Endodermal cell (in vitro differentiated cells): ENCODE measurements around the gene GPR4. TPM values are rescaled to one million over a fixed set of nuclear protein-coding genes. Genes with fewer than 3 reads are reported as not detected.

Experiments
- DNase-seq: peaks from one replicate; pipeline ENCODE4 v3.0.0-alpha.2; 2017
- H3K27ac ChIP-seq: 2 replicates; pipeline ENCODE4 v1.5.1; 2013; ENCODE audit warnings: mild to moderate bottlenecking, low read depth, low read length, moderate library complexity
- H3K27me3 ChIP-seq: 2 replicates; pipeline ENCODE4 v1.6.1; 2013; ENCODE audit warnings: mild to moderate bottlenecking, low read length, moderate library complexity; ENCODE audit not compliant: insufficient read depth, control insufficient read depth, poor library complexity, severe bottlenecking
- H3K36me3 ChIP-seq: 2 replicates; pipeline ENCODE4 v1.7.0; 2013; ENCODE audit warnings: mild to moderate bottlenecking, low read length, moderate library complexity; ENCODE audit not compliant: control insufficient read depth, insufficient read depth
- H3K4me1 ChIP-seq: one replicate; pipeline ENCODE4 v1.7.0; 2013; ENCODE audit warnings: low read length; ENCODE audit not compliant: control insufficient read depth, insufficient read depth
- H3K4me3 ChIP-seq: 2 replicates; pipeline ENCODE4 v1.5.1; 2013; ENCODE audit warnings: mild to moderate bottlenecking, low read length, moderate library complexity
- H3K9ac ChIP-seq: 2 replicates; pipeline ENCODE4 v1.6.1; 2013; ENCODE audit warnings: mild to moderate bottlenecking, low read length, moderate library complexity; ENCODE audit not compliant: poor library complexity, severe bottlenecking; ENCODE audit errors: extremely low read depth
- H3K9me3 ChIP-seq: 2 replicates; pipeline ENCODE4 v1.6.1; 2013; ENCODE audit warnings: mild to moderate bottlenecking, low read length, moderate library complexity; ENCODE audit not compliant: control insufficient read depth
- H3K27ac Mint-ChIP-seq: 2 replicates; pipeline ENCODE4 v1.8.0; 2020; ENCODE audit warnings: mixed read lengths
- H3K27me3 Mint-ChIP-seq: 2 replicates; pipeline ENCODE4 v1.8.0; 2021; ENCODE audit warnings: mild to moderate bottlenecking, mixed read lengths; ENCODE audit not compliant: insufficient read depth
- H3K36me3 Mint-ChIP-seq: 2 replicates; pipeline ENCODE4 v1.8.0; 2020; ENCODE audit warnings: low read depth, mixed read lengths
- H3K4me1 Mint-ChIP-seq: 2 replicates; pipeline ENCODE4 v1.8.0; 2020; ENCODE audit warnings: mixed read lengths
- H3K4me3 Mint-ChIP-seq: 2 replicates; pipeline ENCODE4 v1.8.0; 2020; ENCODE audit warnings: mild to moderate bottlenecking, moderate library complexity, mixed read lengths
- H3K9me3 Mint-ChIP-seq: 2 replicates; pipeline ENCODE4 v1.8.0; 2020; ENCODE audit warnings: mild to moderate bottlenecking, mixed read lengths
- WGBS, 2 experiments: methylation state at CpG; one replicate each; pipeline versions ENCODE4 v1.1.5 to v1.1.7; 2013; ENCODE audit warnings: missing lambda C conversion rate in 2 of 2, mixed read lengths in 1 of 2; ENCODE audit not compliant: insufficient coverage in 1 of 2, insufficient read length in 1 of 2; 5-methylcytosine and 5-hydroxymethylcytosine counted together
- microRNA-seq: library from miRNA; unstranded; fragments of <30 nt; microRNA quantifications from one replicate; pipeline ENCODE4 v1.2.0, GENCODE V29; 2020; ENCODE audit warnings: borderline microRNAs expressed
- total RNA-seq, 2 donors: library from RNA; stranded (reverse); fragmentation: NEBNext Ultra II Directional in 1 of 2; extraction: Animal tissue kit (Norgen Biotek cat#: 25700) in 1 of 2; gene quantifications; 2 replicates in 1 of 2; 3 replicates in 1 of 2; pipeline ENCODE4 v1.2.1, GENCODE V29; 2021
- TF ChIP-seq, protein P1 (sequence below): fragments of 200-600 bp; sonication (generic); conservative IDR thresholded peaks from 2 replicates; pipeline ENCODE4 v1.5.0; 2021; ENCODE audit warnings: antibody characterized with exemption, mild to moderate bottlenecking

GPR4 gene
- total RNA-seq, 2 donors from 2014 or later = not detected

DNA sequence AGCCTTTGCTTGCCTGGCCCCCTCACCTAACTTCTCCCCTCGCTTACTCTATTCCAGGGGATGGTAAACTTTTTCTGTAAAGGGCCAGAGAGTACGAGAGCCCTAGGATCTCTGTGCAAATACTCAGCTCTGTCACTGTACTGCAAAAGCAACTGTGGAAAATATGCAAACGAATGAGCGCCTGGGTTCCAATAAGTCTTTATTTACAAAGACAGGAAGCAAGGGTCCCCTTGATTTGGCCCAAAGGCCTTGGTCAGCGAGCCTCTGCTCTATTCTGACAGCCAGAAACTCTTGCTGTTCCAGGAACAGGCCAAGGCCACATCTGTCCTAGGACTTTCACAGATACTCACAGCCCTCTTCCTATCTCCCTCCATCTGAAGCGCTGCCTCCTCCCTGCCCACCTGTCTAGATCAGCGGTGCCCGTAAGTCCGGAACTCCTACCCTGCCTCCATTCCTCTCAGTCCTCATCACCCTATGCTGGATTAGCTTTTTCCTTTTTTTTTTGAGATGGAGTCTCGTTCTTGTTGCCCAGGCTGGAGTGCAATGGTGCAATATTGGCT, 54.7 kb downstream of the GPR4 start:
- no peak overlapping the region for H3K27ac ChIP-seq
- H3K27ac Mint-ChIP-seq = no peak overlapping the region
- no peaks in the 10 kb centered on the region for H3K27me3 Mint-ChIP-seq
- WGBS, 2 experiments = 90 to 93% methylated on average over 9 to 10 of the region's 10 CpGs
- no peak overlapping the region for H3K4me3 ChIP-seq
- H3K9me3 ChIP-seq = no peaks in the 10 kb centered on the region
- no peaks in the 10 kb centered on the region for H3K27me3 ChIP-seq
- TF ChIP-seq, protein P1, sequence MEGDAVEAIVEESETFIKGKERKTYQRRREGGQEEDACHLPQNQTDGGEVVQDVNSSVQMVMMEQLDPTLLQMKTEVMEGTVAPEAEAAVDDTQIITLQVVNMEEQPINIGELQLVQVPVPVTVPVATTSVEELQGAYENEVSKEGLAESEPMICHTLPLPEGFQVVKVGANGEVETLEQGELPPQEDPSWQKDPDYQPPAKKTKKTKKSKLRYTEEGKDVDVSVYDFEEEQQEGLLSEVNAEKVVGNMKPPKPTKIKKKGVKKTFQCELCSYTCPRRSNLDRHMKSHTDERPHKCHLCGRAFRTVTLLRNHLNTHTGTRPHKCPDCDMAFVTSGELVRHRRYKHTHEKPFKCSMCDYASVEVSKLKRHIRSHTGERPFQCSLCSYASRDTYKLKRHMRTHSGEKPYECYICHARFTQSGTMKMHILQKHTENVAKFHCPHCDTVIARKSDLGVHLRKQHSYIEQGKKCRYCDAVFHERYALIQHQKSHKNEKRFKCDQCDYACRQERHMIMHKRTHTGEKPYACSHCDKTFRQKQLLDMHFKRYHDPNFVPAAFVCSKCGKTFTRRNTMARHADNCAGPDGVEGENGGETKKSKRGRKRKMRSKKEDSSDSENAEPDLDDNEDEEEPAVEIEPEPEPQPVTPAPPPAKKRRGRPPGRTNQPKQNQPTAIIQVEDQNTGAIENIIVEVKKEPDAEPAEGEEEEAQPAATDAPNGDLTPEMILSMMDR = no peak
- no peak overlapping the region for H3K9ac ChIP-seq
- DNase-seq = no peak
- H3K36me3 ChIP-seq = no peaks in the 10 kb centered on the region
- H3K4me1 ChIP-seq = no peaks in the 10 kb centered on the region
- peaks cover 3% of the 10 kb centered on the region for H3K9me3 Mint-ChIP-seq
- H3K36me3 Mint-ChIP-seq = peaks cover 6% of the 10 kb centered on the region
- no peaks in the 10 kb centered on the region for H3K4me1 Mint-ChIP-seq
- no peak overlapping the region for H3K4me3 Mint-ChIP-seq

DNA sequence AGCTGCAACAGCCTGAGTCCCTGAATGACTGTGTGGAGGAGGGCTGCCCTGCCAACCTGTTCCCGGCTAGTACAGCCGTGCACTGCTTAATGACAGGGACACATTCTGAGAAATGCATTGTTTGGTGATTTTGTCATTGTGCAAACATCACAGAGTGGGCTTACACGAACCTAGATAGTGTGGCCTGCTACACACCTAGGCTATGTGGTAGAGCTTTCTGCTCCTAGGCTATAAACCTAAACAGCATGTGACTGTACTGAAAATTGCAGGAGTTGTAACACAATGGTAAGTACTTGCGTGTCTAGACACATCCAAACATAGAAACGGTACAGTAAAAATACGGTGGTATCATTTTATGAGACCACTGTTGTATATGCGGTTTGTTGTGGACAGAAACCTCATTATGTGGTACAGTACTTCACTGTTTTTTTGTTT, 59.8 kb downstream of the GPR4 start:
- Histone ChIP-seq H3K27me3 (no peaks in the 10 kb centered on the region), H3K9me3 (no peaks in the 10 kb centered on the region), H3K4me3 (no peak overlapping the region), H3K9ac (no peak overlapping the region), H3K4me1 (no peaks in the 10 kb centered on the region), H3K27ac (no peak overlapping the region), H3K36me3 (no peaks in the 10 kb centered on the region)
- Mint-ChIP-seq H3K4me3 (no peak overlapping the region), H3K36me3 (no peaks in the 10 kb centered on the region), H3K4me1 (no peaks in the 10 kb centered on the region), H3K27ac (no peak overlapping the region), H3K27me3 (peaks cover 3% of the 10 kb centered on the region), H3K9me3 (no peaks in the 10 kb centered on the region)
- TF ChIP-seq, protein P1 = no peak
- DNase-seq = no peak
- 95 to 96% methylated on average over 7 of the region's 7 CpGs for WGBS, 2 experiments

Small RNA genes within 50 kb of the gene (microRNA-seq; reads per million reads assigned to microRNA genes)
- 31.6 reads per million, percentile 61 among the genes with 10 or more reads in this experiment for gene MIR330

Other genes starting within 250 kb of the GPR4 start
- 100 to 1,000 TPM in 1 of 2 donors, 10 to 100 TPM in 1; 87.9 to 105 TPM for gene ERCC2, start 231.6 kb downstream of the GPR4 start, total RNA-seq
- gene PPP1R13L, start 197.1 kb downstream of the GPR4 start, total RNA-seq = 10 to 100 TPM; 17.9 to 26.4 TPM
- gene POLR1G, start 195.6 kb downstream of the GPR4 start, total RNA-seq = 10 to 100 TPM; 13.2 to 16.0 TPM
- 10 to 100 TPM; 53.5 to 63.6 TPM for gene ERCC1, start 178.3 kb downstream of the GPR4 start, total RNA-seq
- gene FOSB, start 134.2 kb downstream of the GPR4 start, total RNA-seq = 1 to 10 TPM; 1.6 to 3.0 TPM
- 10 to 100 TPM; 15.7 to 18.5 TPM for gene RTN2, start 105.2 kb downstream of the GPR4 start, total RNA-seq
- gene PPM1N, start 103.8 kb downstream of the GPR4 start, total RNA-seq = 1 to 10 TPM; 3.2 to 3.5 TPM
- 100 to 1,000 TPM; 134 to 144 TPM for gene VASP, start 94.7 kb downstream of the GPR4 start, total RNA-seq
- 10 to 100 TPM; 12.9 to 15.4 TPM for gene OPA3, start 17.4 kb downstream of the GPR4 start, total RNA-seq
- gene EML2, start 37.2 kb upstream of the GPR4 start, total RNA-seq = 10 to 100 TPM; 42.9 to 79.3 TPM
- 10 to 100 TPM; 10.8 to 14.6 TPM for gene GIPR, start 66.0 kb upstream of the GPR4 start, total RNA-seq
- gene SNRPD2, start 89.7 kb upstream of the GPR4 start, total RNA-seq = 100 to 1,000 TPM; 644 to 654 TPM
- gene QPCTL, start 90.5 kb upstream of the GPR4 start, total RNA-seq = 10 to 100 TPM; 11.0 to 15.9 TPM
- gene FBXO46, start 128.7 kb upstream of the GPR4 start, total RNA-seq = 10 to 100 TPM; 36.5 to 42.8 TPM
- not detected for gene MEIOSIN, start 131.2 kb upstream of the GPR4 start, total RNA-seq
- 10 to 100 TPM; 41.6 to 46.4 TPM for gene SIX5, start 167.0 kb upstream of the GPR4 start, total RNA-seq
- gene DMPK, start 180.3 kb upstream of the GPR4 start, total RNA-seq = 10 to 100 TPM; 58.8 to 75.9 TPM
- gene DMWD, start 190.6 kb upstream of the GPR4 start, total RNA-seq = 10 to 100 TPM; 86.4 to 86.9 TPM
- under 1 TPM; 0.53 TPM for gene RSPH6A, start 213.1 kb upstream of the GPR4 start, total RNA-seq